Parathyroid adenoma (tissue), 2 donors: ENCODE measurements around the gene CCDC183.

ENCODE experiments used
- H2AFZ ChIP-seq: fragments of 300-600 bp; sonication (generic); one replicate; pipeline ENCODE4 v1.7.0; 2017; ENCODE audit warnings: antibody characterized with exemption, mild to moderate bottlenecking
- H3K27ac ChIP-seq: fragments of 300-600 bp; sonication (generic); one replicate; pipeline ENCODE4 v1.7.0; 2017
- H3K27me3 ChIP-seq: fragments of 300-600 bp; sonication (generic); one replicate; pipeline ENCODE4 v1.7.0; 2017; ENCODE audit warnings: low read length; ENCODE audit not compliant: control insufficient read depth, insufficient read depth
- H3K36me3 ChIP-seq: fragments of 300-600 bp; sonication (generic); one replicate; pipeline ENCODE4 v1.7.0; 2017; ENCODE audit warnings: low read length; ENCODE audit not compliant: control insufficient read depth, insufficient read depth
- H3K4me1 ChIP-seq: fragments of 300-600 bp; sonication (generic); one replicate; pipeline ENCODE4 v1.7.0; 2017; ENCODE audit warnings: control low read depth
- H3K4me2 ChIP-seq: fragments of 300-600 bp; sonication (generic); one replicate; pipeline ENCODE4 v1.7.0; 2017; ENCODE audit warnings: low read length
- H3K4me3 ChIP-seq: fragments of 300-600 bp; sonication (generic); one replicate; pipeline ENCODE4 v1.7.0; 2017; ENCODE audit warnings: low read depth, low read length
- H3K79me2 ChIP-seq: fragments of 300-600 bp; sonication (generic); one replicate; pipeline ENCODE4 v1.7.0; 2017; ENCODE audit warnings: control low read depth
- H3K9ac ChIP-seq: fragments of 300-600 bp; sonication (generic); one replicate; pipeline ENCODE4 v1.7.0; 2017; ENCODE audit warnings: mild to moderate bottlenecking
- H3K9me3 ChIP-seq: fragments of 300-600 bp; sonication (generic); one replicate; pipeline ENCODE4 v1.7.0; 2017; ENCODE audit warnings: low read length; ENCODE audit not compliant: control insufficient read depth
- TF ChIP-seq, protein P1 (sequence below): fragments of 300-600 bp; sonication (generic); IDR thresholded peaks from one replicate; pipeline ENCODE4 v1.7.0; 2017; ENCODE audit warnings: antibody characterized with exemption, mild to moderate bottlenecking
- donor health status: primary hyperparathyroidism.

The CCDC183 gene

DNA sequence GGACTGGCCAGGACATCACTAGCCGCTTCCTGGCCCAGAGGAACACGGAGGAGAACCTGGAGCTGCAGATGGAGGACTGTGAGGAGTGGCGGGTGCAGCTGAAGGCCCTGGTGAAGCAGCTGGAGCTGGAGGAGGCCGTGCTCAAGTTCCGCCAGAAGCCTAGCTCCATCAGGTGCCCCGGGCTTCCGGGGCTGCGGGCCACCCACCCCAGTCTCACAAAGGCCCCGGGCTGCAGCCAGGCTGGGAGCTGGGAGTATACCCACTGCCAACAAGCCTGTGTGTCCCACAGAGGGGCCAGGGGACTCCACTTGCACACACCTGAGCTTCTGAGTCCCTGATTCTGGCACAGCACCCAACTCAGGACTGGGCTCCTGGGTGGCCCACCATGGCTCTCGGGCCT is 9.9 kb downstream of the CCDC183 start:
- Histone ChIP-seq H3K4me3 (no peak overlapping the region), H3K27me3 (no peaks in the 10 kb centered on the region), H3K36me3 (no peaks in the 10 kb centered on the region), H3K27ac (no peak overlapping the region), H3K4me2 (no peak overlapping the region), H3K79me2 (no peaks in the 10 kb centered on the region), H3K9ac (no peak overlapping the region), H2AFZ (no peak overlapping the region), H3K9me3 (no peaks in the 10 kb centered on the region), H3K4me1 (no peaks in the 10 kb centered on the region)
- TF ChIP-seq, protein P1, sequence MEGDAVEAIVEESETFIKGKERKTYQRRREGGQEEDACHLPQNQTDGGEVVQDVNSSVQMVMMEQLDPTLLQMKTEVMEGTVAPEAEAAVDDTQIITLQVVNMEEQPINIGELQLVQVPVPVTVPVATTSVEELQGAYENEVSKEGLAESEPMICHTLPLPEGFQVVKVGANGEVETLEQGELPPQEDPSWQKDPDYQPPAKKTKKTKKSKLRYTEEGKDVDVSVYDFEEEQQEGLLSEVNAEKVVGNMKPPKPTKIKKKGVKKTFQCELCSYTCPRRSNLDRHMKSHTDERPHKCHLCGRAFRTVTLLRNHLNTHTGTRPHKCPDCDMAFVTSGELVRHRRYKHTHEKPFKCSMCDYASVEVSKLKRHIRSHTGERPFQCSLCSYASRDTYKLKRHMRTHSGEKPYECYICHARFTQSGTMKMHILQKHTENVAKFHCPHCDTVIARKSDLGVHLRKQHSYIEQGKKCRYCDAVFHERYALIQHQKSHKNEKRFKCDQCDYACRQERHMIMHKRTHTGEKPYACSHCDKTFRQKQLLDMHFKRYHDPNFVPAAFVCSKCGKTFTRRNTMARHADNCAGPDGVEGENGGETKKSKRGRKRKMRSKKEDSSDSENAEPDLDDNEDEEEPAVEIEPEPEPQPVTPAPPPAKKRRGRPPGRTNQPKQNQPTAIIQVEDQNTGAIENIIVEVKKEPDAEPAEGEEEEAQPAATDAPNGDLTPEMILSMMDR = no peak

DNA sequence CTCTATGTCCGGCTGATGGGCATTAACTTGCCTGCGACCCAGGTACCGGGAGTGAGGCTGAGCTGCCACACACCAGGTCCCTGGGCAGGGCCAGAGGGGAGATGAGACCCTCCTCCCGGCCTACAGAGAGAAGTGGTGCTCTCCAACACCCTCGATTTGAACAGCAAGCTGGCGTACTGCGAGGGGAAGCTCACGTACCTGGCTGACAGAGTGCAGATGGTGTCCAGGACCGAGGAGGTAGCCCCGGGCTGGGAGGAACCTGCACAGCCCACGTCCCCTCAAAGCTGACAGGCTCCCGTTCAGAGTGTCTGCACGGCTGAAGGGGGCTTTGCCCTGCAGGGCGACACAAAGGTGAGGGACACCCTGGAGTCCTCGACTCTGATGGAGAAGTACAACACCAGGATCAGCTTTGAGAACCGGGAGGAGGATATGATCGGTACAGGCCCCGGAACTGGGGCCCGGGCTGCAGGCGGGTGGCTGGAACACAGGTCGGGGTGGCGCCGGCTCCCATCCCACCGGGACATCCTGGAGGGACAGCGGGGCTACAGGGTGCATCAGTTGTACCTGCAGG is 10.6 kb downstream of the CCDC183 start:
- Histone ChIP-seq H3K36me3 (no peaks in the 10 kb centered on the region), H3K9me3 (no peaks in the 10 kb centered on the region), H3K79me2 (no peaks in the 10 kb centered on the region), H3K4me1 (no peaks in the 10 kb centered on the region), H3K27ac (no peak overlapping the region), H3K9ac (no peak overlapping the region), H3K4me3 (peak overlapping the region; percentile 73), H3K4me2 (peak overlapping the region; percentile 92), H3K27me3 (no peaks in the 10 kb centered on the region), H2AFZ (peak overlapping the region; percentile 91)
- TF ChIP-seq, protein P1 = no peak

DNA sequence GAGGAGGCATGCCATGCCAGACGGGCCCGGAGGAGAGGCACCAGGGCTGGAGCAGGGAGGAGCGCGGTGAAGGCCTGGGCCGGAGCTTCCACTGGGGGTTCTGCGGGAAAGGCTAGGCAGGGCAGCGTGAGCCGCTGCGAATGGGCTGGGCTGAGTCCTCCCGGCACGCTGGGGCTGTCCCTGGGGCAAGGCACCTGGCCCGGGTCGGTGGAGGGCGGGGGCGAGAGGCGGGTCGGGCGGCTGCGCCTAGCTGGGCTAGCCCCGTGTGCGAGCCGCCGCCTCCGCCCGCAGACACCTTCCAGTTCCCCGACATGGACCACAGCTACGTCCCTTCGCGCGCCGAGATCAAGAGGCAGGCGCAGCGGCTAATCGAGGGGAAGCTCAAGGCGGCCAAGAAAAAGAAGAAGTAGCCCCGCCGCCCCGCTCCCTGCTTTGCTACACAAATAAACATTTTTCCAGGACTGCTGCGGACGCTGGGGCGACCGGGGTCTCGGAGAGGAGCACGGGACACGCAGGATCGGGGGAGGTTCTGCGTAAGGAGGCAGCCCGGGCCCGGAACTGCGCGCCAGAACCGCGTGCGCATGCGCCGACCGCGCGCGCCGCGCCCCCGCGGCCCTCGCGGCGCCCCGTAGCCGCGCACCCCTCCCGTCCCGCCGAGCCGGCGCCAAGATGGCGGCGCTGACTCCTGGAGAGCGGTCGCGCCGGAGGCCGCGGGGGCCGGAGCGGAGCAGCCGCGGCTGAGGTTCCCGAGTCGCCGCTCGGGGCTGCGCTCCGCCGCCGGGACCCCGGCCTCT is 11.3 kb downstream of the CCDC183 start, which contains the start of gene RABL6:
Gene RABL6, plus strand, starts transcription at position 668 of the 794 bp plus-strand sequence. CDS start 249 bp downstream, outside the sequence.
- H3K79me2 ChIP-seq = no peaks in the 10 kb centered on the region
- peak within 1 kb of the TSS; percentile 73 for H3K27ac ChIP-seq
- peak within 1 kb of the TSS; percentile 73 for H3K4me3 ChIP-seq
- H3K4me1 ChIP-seq = no peaks in the 10 kb centered on the region
- H3K4me2 ChIP-seq = peak within 1 kb of the TSS; percentile 92
- no peaks in the 10 kb centered on the region for H3K36me3 ChIP-seq
- peak within 1 kb of the TSS; percentile 91 for H2AFZ ChIP-seq
- H3K27me3 ChIP-seq = no peaks in the 10 kb centered on the region
- H3K9ac ChIP-seq = no peak within 1 kb of the TSS
- H3K9me3 ChIP-seq = no peaks in the 10 kb centered on the region
- TF ChIP-seq, protein P1 = no peak

- no peaks in the 10 kb centered on the region for H3K9me3 ChIP-seq
- H3K4me2 ChIP-seq = peak overlapping the region; percentile 77
- H2AFZ ChIP-seq = peak overlapping the region; percentile 42
- TF ChIP-seq, protein P1 = no peak
- no peaks in the 10 kb centered on the region for H3K79me2 ChIP-seq
- H3K4me1 ChIP-seq = no peaks in the 10 kb centered on the region
- no peak overlapping the region for H3K27ac ChIP-seq
- H3K27me3 ChIP-seq = no peaks in the 10 kb centered on the region
- H3K9ac ChIP-seq = no peak overlapping the region
- no peaks in the 10 kb centered on the region for H3K36me3 ChIP-seq
- H3K4me3 ChIP-seq = peak overlapping the region; percentile 67
These were observed 12.1 kb downstream of the CCDC183 start for GRCh38 chr9:136808075-136808805.
